Spleen (tissue), 11 donors: ENCODE results near the gene IL17F. TPM values are rescaled to one million over a fixed set of nuclear protein-coding genes. Genes with fewer than 3 reads are reported as not detected.

Experiments
- DNase-seq: peaks from one replicate; pipeline ENCODE4 v3.0.0-alpha.2; 2020
- H3K27ac ChIP-seq, 8 donors: fragments of 200-600 bp; sonication (generic) in 7 of 8; 1 replicate in 4 of 8; 2 replicates in 4 of 8; pipeline versions ENCODE4 v1.5.0 to v1.8.0; 2016 to 2021; ENCODE audit warnings: inconsistent platforms in 4 of 8, mild to moderate bottlenecking in 4 of 8, moderate library complexity in 1 of 8
- H3K27me3 ChIP-seq, 7 donors: fragments of 200-600 bp; sonication (generic) in 6 of 7; replicated peaks in 1 of 7; 1 replicate in 4 of 7; 2 replicates in 3 of 7; pipeline versions ENCODE4 v1.5.0 to v1.8.0; 2016 to 2021; ENCODE audit warnings: inconsistent platforms in 3 of 7, mild to moderate bottlenecking in 1 of 7
- H3K36me3 ChIP-seq, 6 donors: fragments of 200-600 bp; sonication (generic) in 5 of 6; 1 replicate in 4 of 6; 2 replicates in 2 of 6; pipeline versions ENCODE4 v1.5.0 to v1.8.0; 2016 to 2021; ENCODE audit warnings: inconsistent platforms in 2 of 6
- H3K4me1 ChIP-seq, 6 donors: fragments of 200-600 bp; sonication (generic) in 5 of 6; 1 replicate in 3 of 6; 2 replicates in 3 of 6; pipeline versions ENCODE4 v1.5.0 to v1.8.0; 2016 to 2021; ENCODE audit warnings: inconsistent platforms in 3 of 6
- H3K4me3 ChIP-seq, 8 donors: fragments of 200-600 bp; sonication (generic) in 7 of 8; 1 replicate in 4 of 8; 2 replicates in 4 of 8; pipeline versions ENCODE4 v1.5.0 to v1.8.0; 2016 to 2021; ENCODE audit warnings: inconsistent platforms in 4 of 8, mild to moderate bottlenecking in 4 of 8, moderate library complexity in 2 of 8
- H3K9me3 ChIP-seq, 8 donors: fragments of 200-600 bp; sonication (generic) in 7 of 8; 1 replicate in 4 of 8; 2 replicates in 4 of 8; pipeline versions ENCODE4 v1.5.0 to v1.8.0; 2016 to 2021; ENCODE audit warnings: inconsistent platforms in 4 of 8
- POLR2A ChIP-seq, 3 donors: fragments of 450-650 bp; IDR thresholded peaks; one replicate each; pipeline ENCODE4 v1.5.1; 2017; ENCODE audit warnings: antibody characterized with exemption in 3 of 3, mild to moderate bottlenecking in 1 of 3
- POLR2AphosphoS5 ChIP-seq, 3 donors: sonication (generic); formaldehyde crosslinking; IDR thresholded peaks; one replicate each; pipeline ENCODE4 v1.5.1; 2017; ENCODE audit warnings: antibody characterized with exemption in 3 of 3
- WGBS, 5 donors: extraction: QIAGEN DNeasy Blood & Tissue Kit in 3 of 5; methylation state at CpG; one replicate each; pipeline versions ENCODE4 v1.1.5 to v1.1.7; 2013 to 2018; 5-methylcytosine and 5-hydroxymethylcytosine counted together
- intact Hi-C: fragments of 100-400 bp; cut with DNase I; formaldehyde crosslinking; loops from one replicate; pipeline ENCODE4 v1.15.0; 2023; ENCODE audit warnings: low total_unique reads
- polyA plus RNA-seq, 3 donors: library from polyadenylated mRNA; stranded (reverse); fragments of 200-250 nt; gene quantifications; one replicate each; pipeline ENCODE4 v1.2.1, GENCODE V29; 2013
- total RNA-seq, 7 donors: library from RNA; depleted of rRNA in 3 of 7; stranded (reverse); fragments of >200 nt in 3 of 7; fragmentation: NEBNext Ultra II Directional in 4 of 7; extraction: Animal tissue kit (Norgen Biotek cat#: 25700) in 4 of 7; gene quantifications; one replicate each; pipeline versions ENCODE4 v1.1.0 to v1.2.1, GENCODE V29; 2016 to 2021
- TF ChIP-seq, protein P1 (sequence below), 11 experiments: fragments of 200-600 bp in 7 of 11; fragments of 450-650 bp in 4 of 11; sonication (generic) in 4 of 11; IDR thresholded peaks in 8 of 11; conservative IDR thresholded peaks in 3 of 11; 1 replicate in 7 of 11; 2 replicates in 4 of 11; pipeline versions ENCODE4 v1.4.0 to v1.8.0; 2016 to 2021; ENCODE audit warnings: antibody characterized with exemption in 11 of 11, inconsistent platforms in 4 of 11, mild to moderate bottlenecking in 1 of 11
- donor health status: healthy with polysubstance abuse.
- donor health status: DM: no; HTN: no; CAD: no; lungs with moderate emphysema.
- donor health status: DM: no; HTN: no; CAD: no.
- donor health status: Bipolar disorder and iron deficiency.
- donor health status: healthy.
- donor health status: DM: no; HTN: no; CAD: no.
- donor health status: DM: yes; HTN: yes; CAD: no.

Gene IL17F
- total and polyA plus RNA-seq, 10 donors, result not detected

- H3K36me3 ChIP-seq, result no peaks in the 10 kb centered on the region
Observed at GRCh38 chr6:52251113-52251512, 6.8 kb upstream of the IL17F start.

GRCh38 chr6:52249078-52249477 is 4.8 kb upstream of the IL17F start:
- DNase-seq, result no peak
- H3K4me3 ChIP-seq, result no peak overlapping the region
- peaks cover 0 to 27% (median 0%) of the 10 kb centered on the region in 7 donors for H3K27me3 ChIP-seq
- H3K4me1 ChIP-seq, result no peaks in the 10 kb centered on the region
- no peaks in the 10 kb centered on the region for H3K36me3 ChIP-seq
- WGBS, 5 donors, result 43 to 64% (median 52%) methylated on average over 2 of the region's 2 CpGs
- no peak overlapping the region for H3K27ac ChIP-seq
- H3K9me3 ChIP-seq, result no peaks in the 10 kb centered on the region
- intact Hi-C loops, result no loop called here
- TF ChIP-seq POLR2A (IDR thresholded peaks at IDR 0.05), result no peak
- no peak for TF ChIP-seq POLR2AphosphoS5 (IDR thresholded peaks at IDR 0.05)
- TF ChIP-seq, protein P1, sequence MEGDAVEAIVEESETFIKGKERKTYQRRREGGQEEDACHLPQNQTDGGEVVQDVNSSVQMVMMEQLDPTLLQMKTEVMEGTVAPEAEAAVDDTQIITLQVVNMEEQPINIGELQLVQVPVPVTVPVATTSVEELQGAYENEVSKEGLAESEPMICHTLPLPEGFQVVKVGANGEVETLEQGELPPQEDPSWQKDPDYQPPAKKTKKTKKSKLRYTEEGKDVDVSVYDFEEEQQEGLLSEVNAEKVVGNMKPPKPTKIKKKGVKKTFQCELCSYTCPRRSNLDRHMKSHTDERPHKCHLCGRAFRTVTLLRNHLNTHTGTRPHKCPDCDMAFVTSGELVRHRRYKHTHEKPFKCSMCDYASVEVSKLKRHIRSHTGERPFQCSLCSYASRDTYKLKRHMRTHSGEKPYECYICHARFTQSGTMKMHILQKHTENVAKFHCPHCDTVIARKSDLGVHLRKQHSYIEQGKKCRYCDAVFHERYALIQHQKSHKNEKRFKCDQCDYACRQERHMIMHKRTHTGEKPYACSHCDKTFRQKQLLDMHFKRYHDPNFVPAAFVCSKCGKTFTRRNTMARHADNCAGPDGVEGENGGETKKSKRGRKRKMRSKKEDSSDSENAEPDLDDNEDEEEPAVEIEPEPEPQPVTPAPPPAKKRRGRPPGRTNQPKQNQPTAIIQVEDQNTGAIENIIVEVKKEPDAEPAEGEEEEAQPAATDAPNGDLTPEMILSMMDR (IDR thresholded peaks at IDR 0.05 in 8 of 11, conservative IDR thresholded peaks at IDR 0.05 in 3 of 11), result no peak

More at GRCh38 chr6:52251113-52251512, 6.8 kb upstream of the IL17F start:
- DNase-seq, result no peak
- Histone ChIP-seq H3K9me3 (no peaks in the 10 kb centered on the region), H3K4me1 (no peaks in the 10 kb centered on the region), H3K27me3 (peaks cover 0 to 43% (median 0%) of the 10 kb centered on the region in 7 donors), H3K4me3 (no peak overlapping the region), H3K27ac (no peak overlapping the region)
- intact Hi-C loops, result no loop called here
- TF ChIP-seq POLR2AphosphoS5 (IDR thresholded peaks at IDR 0.05), result no peak
- TF ChIP-seq POLR2A (IDR thresholded peaks at IDR 0.05), result no peak
- TF ChIP-seq, protein P1 (IDR thresholded peaks at IDR 0.05 in 8 of 11, conservative IDR thresholded peaks at IDR 0.05 in 3 of 11), result no peak

DNA sequence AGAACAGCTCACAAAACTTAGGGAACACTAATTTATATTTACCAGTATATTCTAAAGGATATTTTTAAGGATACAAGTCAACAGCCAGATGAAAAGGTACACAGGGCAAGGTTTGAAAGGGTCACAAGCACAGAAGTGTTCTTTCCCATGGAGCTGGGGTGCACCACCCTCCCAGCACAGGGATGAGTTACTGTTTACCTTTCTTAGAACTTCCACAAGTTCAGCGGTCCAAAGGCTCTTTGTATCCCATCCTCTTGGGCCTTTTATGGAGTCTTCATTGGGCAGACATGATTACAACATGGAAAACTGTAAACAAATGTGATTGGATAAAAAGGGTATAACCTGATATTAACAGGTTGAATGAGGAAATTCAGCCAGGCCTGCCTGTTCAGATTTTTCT is 1.1 kb upstream of the IL17F start:
- peaks cover 0 to 8% (median 0%) of the 10 kb centered on the region in 7 donors for H3K27me3 ChIP-seq
- 88 to 100% (median 90%) methylated on average over 1 of the region's 1 CpG for WGBS, 5 donors
- TF ChIP-seq POLR2AphosphoS5 (IDR thresholded peaks at IDR 0.05) (no peak), POLR2A (IDR thresholded peaks at IDR 0.05) (no peak)
- TF ChIP-seq, protein P1 (IDR thresholded peaks at IDR 0.05 in 8 of 11, conservative IDR thresholded peaks at IDR 0.05 in 3 of 11), result no peak
- H3K4me3 ChIP-seq, result no peak overlapping the region
- intact Hi-C loops, result no loop called here
- H3K9me3 ChIP-seq, result no peaks in the 10 kb centered on the region
- H3K36me3 ChIP-seq, result no peaks in the 10 kb centered on the region
- DNase-seq, result no peak
- H3K4me1 ChIP-seq, result no peaks in the 10 kb centered on the region
- no peak overlapping the region for H3K27ac ChIP-seq

DNA sequence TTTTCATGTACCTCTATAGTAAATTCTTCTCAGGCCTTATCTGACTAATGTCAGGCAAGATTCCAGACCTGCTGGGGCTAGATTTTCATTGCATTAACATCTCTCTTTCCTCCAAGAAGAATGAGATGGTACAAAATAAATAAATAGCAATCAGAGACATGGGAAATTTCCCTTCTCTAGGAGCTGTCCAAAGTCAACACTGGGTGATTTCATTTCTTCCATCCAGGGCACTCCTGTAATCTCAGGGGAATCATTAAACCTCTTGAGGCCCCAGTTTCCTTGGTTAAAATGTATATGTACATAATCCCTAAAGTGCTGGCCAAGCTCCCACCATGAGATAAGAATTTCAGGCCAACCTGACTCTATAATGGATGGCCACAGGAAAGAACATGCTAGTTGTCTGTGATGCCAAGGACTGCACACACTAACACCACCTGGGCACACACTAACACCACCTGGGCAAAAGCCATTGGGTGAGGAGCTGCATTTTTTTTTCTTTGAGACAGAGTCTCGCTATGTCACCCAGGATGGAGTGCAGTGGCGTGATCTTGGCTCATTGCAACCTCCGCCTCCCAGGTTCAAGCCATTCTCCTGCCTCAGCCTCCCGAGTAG is 912 bp downstream of the IL17F start:
- Histone ChIP-seq H3K4me3 (no peak overlapping the region), H3K27me3 (peaks cover 0 to 4% (median 0%) of the 10 kb centered on the region in 7 donors), H3K36me3 (no peaks in the 10 kb centered on the region), H3K9me3 (no peaks in the 10 kb centered on the region), H3K27ac (no peak overlapping the region), H3K4me1 (no peaks in the 10 kb centered on the region)
- no peak for TF ChIP-seq POLR2AphosphoS5 (IDR thresholded peaks at IDR 0.05)
- TF ChIP-seq, protein P1 (IDR thresholded peaks at IDR 0.05 in 8 of 11, conservative IDR thresholded peaks at IDR 0.05 in 3 of 11), result no peak
- TF ChIP-seq POLR2A (IDR thresholded peaks at IDR 0.05), result no peak
- intact Hi-C loops, result no loop called here
- 91 to 96% (median 93%) methylated on average over 4 of the region's 4 CpGs for WGBS, 5 donors
- DNase-seq, result no peak
